Embryonic facial prominence (tissue), 1 donor: ENCODE results near the gene DNASE2.
"Not testable (repeated sequence)": the region's sequence is repeated elsewhere in the genome, so short reads cannot be mapped to it uniquely, and the experiment has no call there.

Source experiments
- DNase-seq: peaks from one replicate; pipeline ENCODE4 v3.0.0-alpha.2; 2016; ENCODE audit errors: extremely low spot score

DNASE2 gene, protein sequence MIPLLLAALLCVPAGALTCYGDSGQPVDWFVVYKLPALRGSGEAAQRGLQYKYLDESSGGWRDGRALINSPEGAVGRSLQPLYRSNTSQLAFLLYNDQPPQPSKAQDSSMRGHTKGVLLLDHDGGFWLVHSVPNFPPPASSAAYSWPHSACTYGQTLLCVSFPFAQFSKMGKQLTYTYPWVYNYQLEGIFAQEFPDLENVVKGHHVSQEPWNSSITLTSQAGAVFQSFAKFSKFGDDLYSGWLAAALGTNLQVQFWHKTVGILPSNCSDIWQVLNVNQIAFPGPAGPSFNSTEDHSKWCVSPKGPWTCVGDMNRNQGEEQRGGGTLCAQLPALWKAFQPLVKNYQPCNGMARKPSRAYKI

DNA sequence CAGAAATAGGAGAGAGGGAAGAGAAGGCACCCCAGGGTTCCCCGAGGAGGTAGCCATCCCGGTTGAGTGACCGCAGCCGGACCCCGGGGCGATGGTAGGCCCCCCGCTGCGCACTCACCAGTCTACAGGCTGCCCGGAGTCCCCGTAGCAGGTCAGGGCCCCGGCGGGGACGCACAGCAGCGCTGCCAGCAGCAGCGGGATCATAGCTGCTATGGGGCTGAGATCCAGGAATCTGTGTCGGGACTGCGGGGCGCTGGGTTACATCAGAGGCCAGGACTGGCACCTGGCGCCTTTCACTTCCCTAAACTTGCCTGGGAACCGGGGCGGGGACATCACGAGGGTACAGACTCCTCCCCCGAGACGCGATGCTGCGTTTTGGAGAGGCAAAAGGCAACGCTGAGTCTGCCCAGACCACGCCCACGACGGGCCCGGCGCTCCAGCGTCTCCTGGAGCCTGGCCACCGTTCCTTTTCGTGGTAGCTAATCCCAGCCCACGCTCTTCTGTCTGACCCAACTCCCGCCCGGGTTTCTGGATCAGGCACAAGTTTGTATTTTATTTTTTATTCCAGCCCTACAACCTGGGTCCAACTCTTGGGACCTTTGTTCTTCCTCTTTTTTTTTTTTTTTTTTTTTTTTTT, at the start of gene DNASE2:
Gene DNASE2 (minus strand): TSS at position 278 of the 637 bp plus-strand sequence. CDS start 74 bp downstream, at position 204.
- DNase-seq: peak; percentile 75

DNA sequence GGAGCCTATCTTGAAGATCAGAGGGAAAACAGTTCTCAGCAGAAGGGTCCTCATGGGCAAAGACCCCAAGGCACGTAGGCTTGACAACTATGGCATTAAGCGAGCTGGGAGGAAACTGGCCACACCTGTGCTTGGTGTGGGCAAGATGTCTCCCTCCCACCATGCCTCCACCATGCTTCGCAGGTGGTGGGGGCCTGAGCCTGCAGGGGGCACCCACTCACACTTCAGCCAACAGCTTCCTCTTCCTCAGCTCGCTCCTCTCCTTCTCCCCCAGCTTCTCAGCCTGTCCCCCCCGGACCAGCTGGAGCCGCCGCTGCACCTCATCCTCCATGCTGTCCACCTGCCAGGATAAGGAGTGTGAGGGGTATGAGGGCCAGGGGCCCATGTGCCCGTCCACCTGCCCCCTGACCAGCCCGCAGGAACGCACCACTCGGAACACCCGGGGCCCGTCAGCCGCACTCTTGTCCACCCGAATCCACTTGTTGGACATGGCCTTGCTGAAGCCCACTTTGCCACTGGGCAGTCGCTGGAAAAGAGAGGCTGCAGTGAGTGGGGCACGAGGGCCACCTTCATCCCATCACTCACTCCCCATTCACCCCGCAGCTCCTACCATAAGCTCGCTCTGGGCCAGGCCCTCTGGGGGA, 48.9 kb upstream of the DNASE2 start:
- DNase-seq: no peak

DNA sequence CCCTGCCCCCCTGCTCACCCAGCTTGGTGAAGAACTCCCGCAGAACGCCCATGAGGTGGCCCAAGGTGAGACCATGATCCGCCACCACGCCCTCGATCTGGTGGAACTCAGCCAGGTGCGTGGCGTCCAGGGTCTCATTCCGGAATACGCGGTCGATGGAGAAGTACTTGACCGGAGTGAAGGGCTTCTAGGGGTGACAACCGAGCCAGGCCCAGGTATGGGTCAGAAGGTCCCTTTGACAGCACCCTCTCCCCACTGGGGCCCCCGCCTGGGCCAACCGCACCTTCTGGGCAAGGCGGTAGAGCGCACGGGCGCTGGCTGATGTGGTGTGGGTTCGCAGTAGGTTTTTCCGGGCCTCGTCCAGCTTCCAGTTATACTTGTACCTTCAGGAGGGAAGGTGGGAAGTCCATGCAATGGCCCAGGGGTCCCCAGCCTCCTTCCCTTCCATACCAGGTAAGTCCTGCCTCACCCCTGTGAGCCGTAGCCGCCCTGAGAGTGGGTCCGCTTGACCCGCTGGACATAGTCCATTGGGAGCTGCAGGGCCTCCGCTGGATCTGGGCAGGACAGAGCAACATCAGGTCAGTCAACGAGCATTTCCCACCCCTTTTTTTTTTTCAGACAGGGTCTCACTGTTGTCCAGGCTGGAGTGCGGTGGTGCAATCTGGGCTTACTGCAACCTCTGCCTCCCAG, 43.5 kb upstream of the DNASE2 start:
- no peak for DNase-seq

DNA sequence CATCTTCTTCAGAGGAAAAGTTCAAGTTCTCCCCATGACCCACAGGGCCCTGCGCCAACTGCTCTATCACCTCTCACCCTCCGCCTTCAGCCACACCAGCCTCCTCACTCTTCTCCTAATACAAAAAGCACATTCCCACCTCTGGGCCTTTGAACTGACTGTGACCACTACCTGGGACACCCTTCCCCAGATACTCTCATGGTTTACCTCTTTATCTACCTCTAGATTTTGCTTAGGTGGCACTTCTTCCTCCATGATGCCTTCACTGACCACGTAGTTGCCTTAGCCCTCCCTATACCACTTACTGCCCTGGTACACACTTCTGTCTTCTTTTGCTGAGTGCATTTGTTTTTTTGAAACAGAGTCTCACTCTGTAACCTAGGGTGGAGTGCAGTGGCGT, 41.7 kb upstream of the DNASE2 start:
- DNase-seq: no peak

DNA sequence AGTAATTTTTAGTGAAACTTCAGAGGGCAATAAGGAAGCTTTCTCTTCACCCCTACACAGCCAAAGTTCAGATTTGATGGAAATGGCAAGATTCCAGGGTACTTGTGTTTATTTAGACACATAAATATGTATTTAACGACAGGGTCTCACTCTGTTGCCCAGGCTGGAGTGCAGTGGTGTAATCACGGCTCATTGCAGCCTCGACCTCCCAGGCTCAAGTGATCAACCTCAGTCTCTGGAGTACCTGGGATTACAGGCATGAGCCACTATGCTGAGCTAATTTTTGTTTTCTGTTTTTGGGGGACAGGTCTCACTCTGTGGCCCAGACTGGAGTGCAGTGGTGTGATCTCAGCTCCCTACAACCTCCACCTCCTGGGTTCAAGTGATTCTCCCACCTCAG, 39.8 kb upstream of the DNASE2 start:
- no peak for DNase-seq

DNA sequence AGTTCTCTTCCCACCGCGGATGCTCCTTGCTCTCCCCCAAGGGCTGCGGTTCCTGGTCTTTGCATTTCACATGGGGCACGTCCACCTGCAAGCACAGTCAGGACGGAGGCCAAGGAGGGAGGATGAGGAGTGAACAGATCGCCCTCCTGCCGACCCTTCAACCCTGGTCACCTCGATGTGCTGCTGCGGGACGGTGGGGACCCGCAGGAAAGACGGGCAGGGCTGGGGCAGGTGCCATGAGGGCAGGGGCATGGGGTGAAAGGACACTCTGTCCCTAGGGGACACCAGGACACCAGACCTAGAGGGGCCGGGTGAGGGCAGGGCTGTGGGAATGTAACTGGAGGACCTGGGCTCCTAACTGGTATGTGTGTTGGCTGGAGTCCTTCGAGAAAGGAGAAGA, 37.0 kb upstream of the DNASE2 start:
- no peak for DNase-seq

DNA sequence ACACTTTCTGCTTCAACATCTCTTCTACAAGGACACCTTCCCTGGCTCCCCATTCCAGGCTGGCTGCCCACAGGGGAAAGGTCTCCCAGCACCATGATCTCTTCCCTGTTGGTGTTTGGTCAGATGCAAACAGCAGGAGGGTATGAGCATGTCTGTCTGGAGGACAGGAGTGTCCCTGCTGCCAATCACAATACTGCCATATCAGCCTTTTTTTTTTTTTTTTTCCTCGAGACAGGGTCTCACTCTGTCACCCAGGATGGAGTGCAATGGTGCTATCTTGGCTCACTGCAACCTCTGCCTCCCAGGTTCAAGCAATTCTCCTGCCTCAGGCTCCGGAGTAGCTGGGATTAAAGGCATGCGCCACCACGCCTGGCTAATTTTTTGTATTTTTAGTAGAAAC, 34.6 kb upstream of the DNASE2 start:
- not testable (repeated sequence) for DNase-seq

DNA sequence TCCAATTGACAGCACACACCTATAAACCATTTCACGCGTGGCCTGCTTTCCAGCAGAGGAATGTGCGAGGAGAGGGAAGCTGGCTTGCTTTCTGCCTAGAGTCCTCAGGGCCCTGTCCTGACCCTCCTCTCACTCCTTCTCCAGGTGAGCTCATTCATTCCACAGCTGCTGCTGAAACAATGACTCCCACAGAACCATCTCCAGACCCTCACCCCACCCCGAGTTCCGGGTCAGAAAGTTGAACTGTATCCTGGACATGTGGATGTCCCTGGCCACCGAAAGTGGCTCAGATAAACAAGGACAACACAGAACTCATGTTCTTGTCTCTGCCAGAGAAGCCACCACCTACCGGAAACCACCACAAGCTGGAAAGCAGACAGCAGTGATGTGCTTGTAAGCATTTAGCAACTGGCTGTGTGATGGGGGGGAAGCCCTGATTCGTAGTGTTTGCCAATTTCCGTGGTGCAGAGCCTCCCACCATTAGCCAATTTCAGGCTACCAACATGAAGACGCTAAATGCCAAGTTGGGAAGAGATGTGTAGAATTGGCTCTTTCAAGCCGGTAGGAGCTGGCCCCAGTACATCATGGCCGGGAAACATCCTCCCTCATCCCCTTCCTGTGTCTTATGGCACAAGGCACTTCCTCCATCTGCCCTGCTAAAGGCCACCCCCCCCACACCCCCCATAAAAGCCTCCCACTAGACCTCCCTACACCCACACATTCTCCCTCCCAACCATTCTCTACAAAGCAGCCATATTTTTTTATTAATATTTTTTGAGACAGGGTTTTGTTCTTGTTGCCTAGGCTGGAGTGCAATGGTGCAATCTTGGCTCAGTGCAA, 32.8 kb upstream of the DNASE2 start:
- no peak for DNase-seq

DNA sequence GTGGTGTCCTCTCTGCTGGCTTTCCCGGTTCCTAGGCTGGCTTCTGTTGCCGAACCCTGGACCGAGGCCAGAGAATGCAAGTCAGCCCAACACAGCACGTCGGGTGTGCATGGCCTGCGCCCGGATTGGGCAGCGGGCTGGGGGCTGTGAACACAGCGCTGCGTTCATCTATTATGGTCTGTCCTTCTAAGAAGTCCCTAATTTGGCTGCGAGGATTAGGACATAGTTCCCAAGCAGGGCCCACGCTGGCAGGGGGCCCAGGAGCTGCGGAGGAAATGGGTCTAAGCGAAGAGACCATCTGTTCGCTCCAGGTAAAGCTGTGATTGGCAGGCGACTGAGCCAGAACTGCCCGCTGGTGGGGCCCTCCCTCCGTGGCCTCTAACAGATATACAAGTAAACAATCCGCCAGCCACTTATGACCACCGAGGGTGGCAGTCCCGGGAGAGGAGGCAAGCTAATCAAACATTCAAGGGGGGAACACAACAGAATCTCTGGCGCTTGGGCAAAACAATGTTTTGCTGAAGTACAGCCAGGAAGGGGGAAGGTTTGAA, 31.8 kb upstream of the DNASE2 start:
- DNase-seq: peak; percentile 35

DNA sequence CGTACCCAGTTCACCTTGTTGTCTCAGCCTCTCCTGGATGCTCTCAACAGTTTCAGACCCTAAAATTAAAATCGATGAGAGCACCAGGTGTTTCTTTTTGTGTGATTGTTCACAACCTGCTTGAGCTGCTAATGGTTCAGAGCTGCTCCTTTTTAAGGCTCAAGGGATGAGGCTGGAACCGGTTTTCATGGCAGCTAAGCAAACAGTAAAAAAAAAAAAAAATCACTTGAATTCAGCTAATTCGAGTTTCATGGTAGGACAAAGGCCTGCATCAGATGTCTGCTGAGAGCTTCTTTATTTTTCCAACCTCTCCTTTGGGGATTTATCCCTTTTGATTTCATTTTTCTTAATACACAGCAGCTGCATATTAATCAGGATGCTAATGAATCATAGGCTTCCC, 31.3 kb upstream of the DNASE2 start:
- peak; percentile 9 for DNase-seq

DNA sequence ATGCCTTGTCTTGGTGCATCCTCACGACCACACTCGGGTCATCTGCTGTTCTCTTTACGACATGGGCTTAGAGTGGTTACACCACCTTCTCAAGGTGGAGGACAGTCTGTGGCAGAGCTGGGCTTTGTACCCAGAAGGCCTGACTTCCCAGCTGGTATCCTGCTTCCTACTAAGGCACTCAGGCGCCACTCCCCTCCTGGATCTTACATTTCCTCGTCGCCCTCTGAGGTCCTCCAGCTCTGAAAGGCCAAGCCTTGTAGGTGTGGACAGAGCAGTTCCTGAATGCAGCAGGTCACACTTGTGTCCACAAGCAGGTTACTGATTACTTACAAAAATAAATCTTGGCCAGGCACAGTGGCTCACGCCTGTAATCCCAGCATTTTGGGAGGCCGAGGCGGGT, 25.9 kb upstream of the DNASE2 start:
- no peak for DNase-seq

DNA sequence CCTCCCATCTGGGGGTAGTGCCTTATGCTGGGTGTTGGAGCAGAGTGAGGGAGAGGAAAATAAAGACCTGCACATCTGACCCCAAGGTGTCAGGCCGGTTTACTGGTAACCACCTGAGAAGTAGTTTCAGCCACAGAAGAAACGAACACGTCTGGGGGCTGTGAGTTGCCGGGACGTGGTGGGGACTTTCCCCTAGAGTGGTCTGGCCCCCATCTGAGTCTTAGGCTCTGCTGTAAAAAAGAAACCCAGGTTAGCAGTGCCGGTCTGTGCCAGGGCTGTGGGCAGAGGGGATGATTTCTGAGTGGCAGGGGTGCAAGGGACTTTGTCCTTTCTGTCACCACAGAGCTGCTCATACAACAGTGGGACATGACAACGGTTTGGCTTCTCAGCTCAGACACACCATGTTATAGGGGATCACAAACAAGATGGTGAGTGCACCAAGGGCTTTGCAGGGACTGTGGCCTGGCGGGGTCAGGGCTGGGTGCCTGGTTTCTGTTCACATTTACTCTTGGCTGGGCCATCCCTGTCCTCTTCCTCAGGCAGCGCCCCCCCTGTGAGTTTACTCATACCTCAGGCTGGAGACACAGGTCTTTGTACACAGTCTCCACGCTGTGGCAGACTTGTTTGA, 18.8 kb upstream of the DNASE2 start:
- no peak for DNase-seq

DNA sequence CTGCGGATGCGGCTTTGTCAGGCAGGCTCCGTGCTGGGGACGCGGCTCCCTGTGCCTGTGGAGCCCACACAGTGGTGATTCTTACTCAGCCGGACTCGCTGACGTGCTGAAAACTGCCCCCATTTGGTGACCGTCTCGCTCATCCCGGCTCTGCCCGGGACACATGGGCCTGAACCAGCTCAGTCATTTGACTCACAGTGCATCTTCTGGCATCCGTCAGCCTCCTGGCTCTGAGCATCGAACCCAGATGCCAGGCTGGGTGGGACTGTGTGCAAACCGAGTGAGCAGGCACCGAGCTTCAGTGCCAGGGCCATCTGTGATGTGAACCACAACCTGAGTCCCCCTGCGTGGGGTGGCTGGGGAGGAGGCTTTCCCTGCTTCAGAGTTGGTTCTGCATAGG, 15.2 kb upstream of the DNASE2 start:
- DNase-seq: no peak

DNA sequence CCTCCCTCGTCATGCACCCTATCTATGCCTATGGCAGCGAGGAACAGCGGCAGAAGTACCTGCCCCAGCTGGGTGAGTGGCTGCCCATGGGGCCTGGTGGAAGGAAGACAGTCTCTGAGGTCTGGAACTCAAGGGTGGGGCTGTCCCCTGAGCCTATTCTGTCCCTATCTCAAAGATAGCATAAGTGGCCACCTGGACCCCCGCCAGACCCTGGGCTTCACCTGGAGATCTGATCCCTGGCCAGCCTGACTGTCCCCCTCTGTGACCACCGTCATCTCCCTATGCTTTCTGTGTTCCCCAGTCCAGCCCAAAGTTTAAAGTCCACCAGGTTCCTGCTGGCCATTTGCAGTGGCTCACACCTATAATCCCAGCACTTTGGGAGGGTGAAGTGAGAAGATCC, 12.3 kb upstream of the DNASE2 start:
- no peak for DNase-seq

DNA sequence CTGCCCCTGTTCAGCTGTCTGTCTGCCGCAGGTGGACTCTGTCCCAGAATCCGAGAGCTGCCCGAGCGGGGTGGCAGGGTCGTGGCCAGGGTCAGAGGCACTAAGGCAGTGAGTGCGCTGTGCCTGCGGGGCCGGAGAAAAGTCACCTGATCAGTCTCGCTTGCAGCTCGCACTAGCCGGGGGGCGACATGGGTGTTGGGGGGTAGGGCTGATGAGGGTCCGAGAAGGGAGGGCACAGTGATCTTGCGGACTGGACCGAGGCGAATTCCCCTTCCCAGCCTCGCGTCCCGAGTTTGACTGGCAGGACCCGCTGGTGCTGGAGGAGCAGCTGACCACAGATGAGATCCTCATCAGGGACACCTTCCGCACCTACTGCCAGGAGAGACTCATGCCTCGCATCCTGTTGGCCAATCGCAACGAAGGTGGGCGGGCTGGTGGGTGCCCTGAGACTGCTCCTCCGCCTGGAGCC, 10.3 kb upstream of the DNASE2 start:
- DNase-seq: no peak

DNA sequence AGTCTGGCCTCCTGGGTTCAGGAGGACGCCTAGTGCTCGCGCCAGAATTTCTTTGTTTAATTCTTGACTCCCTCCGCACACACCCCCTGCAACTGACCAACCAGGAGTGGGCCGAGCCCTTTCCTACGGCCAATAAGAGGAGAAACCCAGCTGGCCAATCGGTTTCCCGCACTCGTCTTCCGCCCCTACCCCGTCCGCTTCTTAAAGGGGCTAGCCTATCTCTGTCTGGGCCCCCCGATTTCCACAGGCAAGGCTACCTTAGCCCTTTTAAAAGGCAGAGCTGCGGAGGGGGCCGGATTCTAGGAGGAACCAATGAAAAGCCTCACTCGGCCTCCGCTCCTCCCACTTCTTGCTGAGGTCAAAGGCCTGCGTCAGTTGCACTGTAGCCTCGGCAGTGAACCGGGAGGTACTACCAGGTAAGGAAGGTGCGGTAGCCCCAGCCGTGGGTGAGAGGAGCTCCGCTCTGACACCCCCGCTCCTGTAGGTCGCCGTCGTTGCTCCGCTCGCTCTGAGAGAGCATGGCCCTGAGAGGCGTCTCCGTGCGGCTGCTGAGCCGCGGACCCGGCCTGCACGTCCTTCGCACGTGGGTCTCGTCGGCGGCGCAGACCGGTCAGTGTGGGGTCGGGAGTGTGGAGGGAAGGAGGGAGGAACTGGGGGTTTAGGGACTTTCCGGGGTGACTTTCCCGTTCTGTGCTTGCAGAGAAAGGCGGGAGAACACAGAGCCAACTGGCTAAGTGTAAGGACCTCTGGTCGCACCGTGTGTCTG, 9.7 kb upstream of the DNASE2 start, which contains the start of gene GCDH:
Gene GCDH (plus strand): TSS at position 374 of the 766 bp plus-strand sequence. CDS start 145 bp downstream, at position 519.
- peak; percentile 98 for DNase-seq

DNA sequence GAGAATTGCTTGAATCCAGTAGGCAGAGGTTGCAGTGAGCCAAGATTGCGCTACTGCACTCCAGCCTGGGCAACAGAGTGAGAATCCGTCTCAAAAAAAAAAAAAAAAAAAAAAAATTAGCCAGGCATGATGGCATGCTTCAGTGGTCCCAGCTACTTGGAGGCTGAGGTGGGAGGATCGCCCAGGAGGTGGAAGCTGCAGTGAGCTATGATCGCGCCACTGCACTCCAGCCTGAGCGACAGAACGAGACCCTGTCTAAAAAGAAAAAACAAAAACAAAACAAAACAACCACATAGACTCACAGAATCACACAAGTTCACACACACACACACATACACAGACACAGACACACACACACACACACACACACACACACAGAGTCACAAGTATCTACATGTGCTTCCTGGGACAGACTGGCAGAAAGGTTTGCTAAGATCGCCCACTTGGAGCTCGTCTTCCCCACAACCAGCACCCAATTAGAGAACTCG, 9.1 kb upstream of the DNASE2 start:
- DNase-seq: not testable (repeated sequence)

DNA sequence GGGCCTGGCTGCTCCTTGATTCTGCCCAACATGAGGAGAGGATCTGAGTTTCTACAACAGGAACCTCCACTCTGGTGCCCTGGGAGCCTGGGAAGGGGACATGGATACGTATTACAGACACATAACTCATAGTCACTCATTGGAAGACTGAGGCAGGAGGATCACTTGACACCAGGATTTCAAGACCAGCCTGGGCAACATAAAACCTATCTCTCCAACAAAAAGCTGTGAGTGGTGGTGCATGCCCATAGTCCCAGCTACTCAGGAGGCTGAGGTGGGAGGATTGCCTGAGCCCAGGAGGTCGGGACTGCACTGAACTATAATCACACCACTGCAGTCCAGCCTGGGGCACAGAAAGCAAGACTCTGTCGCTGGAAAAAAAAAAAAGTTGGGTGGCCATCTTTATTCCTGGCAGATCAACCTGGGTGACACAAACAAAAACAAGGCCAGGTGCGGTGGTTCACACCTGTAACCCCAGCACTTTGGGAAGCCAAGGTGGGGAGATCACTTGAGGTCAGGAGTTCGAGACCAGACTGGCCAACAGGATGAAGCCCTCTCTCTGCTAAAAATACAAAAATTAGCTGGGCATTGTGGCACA, 6.9 kb upstream of the DNASE2 start:
- DNase-seq: no peak
